ENCODE results near the gene MAP4K3.

MAP4K3 gene

GRCh38 chr2:39466311-39466710, 29.2 kb upstream of the MAP4K3 start:
- H3K4me3 ChIP-seq (ENCODE audit: low read depth, low read length) = no peak overlapping the region
- TF ChIP-seq, protein P1, sequence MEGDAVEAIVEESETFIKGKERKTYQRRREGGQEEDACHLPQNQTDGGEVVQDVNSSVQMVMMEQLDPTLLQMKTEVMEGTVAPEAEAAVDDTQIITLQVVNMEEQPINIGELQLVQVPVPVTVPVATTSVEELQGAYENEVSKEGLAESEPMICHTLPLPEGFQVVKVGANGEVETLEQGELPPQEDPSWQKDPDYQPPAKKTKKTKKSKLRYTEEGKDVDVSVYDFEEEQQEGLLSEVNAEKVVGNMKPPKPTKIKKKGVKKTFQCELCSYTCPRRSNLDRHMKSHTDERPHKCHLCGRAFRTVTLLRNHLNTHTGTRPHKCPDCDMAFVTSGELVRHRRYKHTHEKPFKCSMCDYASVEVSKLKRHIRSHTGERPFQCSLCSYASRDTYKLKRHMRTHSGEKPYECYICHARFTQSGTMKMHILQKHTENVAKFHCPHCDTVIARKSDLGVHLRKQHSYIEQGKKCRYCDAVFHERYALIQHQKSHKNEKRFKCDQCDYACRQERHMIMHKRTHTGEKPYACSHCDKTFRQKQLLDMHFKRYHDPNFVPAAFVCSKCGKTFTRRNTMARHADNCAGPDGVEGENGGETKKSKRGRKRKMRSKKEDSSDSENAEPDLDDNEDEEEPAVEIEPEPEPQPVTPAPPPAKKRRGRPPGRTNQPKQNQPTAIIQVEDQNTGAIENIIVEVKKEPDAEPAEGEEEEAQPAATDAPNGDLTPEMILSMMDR (IDR thresholded peaks at IDR 0.05; ENCODE audit: low read depth, low read length) = no peak

DNA sequence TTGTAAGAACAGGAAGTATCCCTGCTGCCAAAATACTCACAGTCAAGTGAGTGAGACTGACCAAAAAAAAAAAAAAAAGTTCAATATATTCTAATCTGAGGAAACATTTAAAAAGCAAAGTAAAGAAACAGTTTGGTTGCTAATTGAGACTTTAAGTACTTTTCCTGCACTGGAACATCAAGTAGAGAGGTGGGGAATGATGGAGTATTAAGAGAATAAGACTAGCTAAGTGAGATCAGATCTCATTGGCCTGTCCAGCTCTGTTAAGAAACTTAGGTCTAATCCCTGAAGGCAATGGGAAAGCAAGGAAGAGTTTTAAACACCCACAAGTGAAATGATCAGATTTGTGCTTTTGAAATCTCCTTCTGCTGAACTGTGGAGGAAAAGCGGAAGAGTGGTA, 27.8 kb upstream of the MAP4K3 start:
- TF ChIP-seq, protein P1 (IDR thresholded peaks at IDR 0.05; ENCODE audit: low read depth, low read length) = no peak
- no peak overlapping the region for H3K4me3 ChIP-seq (ENCODE audit: low read depth, low read length)

GRCh38 chr2:39455826-39456225, 18.7 kb upstream of the MAP4K3 start:
- no peak overlapping the region for H3K4me3 ChIP-seq (ENCODE audit: low read depth, low read length)
- TF ChIP-seq, protein P1 (IDR thresholded peaks at IDR 0.05; ENCODE audit: low read depth, low read length) = no peak

DNA sequence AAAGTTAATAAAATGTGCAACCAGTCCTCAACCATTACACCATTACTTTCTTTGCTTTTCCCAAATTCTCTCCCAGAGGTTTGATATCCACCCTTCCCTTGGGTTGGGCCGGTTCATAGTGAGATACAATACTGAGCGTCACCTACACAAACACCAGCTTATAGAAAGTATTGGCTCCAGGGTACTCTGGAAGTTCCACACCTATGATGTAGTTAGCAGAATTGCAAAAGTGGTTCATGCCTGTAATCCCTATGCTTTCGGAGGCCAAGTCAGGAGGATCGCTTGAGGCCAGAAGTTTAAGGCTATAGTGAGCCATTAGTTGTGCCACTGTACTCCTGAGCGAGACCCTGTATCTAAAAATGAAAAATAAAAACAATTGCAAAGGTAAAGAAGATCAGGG, 15.3 kb upstream of the MAP4K3 start:
- H3K4me3 ChIP-seq (ENCODE audit: low read depth, low read length) = no peak overlapping the region
- TF ChIP-seq, protein P1 (IDR thresholded peaks at IDR 0.05; ENCODE audit: low read depth, low read length) = no peak

- TF ChIP-seq, protein P1 (IDR thresholded peaks at IDR 0.05; ENCODE audit: low read depth, low read length) = no peak
- no peak overlapping the region for H3K4me3 ChIP-seq (ENCODE audit: low read depth, low read length)
Measured at GRCh38 chr2:39451954-39452353, 14.9 kb upstream of the MAP4K3 start.

DNA sequence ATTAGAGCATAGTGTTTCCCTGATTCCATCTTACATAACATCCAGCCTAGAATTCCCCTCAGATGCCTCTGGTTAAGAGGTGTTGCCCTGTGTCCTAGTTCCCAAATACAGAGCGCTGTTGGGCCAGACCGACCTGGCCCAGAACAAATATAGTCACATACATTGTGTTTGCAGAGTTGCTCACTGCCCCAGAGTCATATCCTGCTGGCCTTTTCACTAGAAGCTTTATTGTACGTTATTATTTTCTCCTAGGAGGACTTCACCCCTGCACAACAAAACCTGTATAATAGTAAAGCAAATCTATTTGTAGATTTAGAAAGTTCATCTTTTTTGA, 11.1 kb upstream of the MAP4K3 start:
- TF ChIP-seq, protein P1 (IDR thresholded peaks at IDR 0.05; ENCODE audit: low read depth, low read length) = no peak
- H3K4me3 ChIP-seq (ENCODE audit: low read depth, low read length) = no peak overlapping the region

- no peak overlapping the region for H3K4me3 ChIP-seq (ENCODE audit: low read depth, low read length)
- TF ChIP-seq, protein P1 (IDR thresholded peaks at IDR 0.05; ENCODE audit: low read depth, low read length) = no peak
Measured at GRCh38 chr2:39447266-39448168, 10.4 kb upstream of the MAP4K3 start.
